ENCODE results near the gene ELOB.

DNA sequence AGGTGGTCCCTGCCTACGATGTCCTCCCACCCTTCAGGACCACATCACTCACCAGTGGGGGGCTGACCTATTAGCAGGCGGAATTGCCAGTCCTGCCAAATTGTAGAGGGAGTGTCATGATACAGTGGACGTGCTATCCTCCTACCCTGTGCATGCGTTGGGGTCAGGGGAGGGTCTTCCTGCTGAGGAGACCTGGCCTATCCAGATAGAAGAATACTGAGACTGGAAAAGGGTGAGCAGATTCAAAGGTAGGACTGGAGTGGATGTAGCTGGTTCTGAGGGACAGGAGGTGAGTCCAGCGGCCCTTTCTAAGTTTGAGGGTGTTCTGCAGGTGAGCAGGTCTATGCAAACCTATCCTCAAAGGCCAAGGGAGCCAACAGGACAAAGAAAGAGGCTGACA is 29.2 kb upstream of the ELOB start:
- no peak for TF ChIP-seq POLR2A (IDR thresholded peaks at IDR 0.05)
- TF ChIP-seq, protein P1, sequence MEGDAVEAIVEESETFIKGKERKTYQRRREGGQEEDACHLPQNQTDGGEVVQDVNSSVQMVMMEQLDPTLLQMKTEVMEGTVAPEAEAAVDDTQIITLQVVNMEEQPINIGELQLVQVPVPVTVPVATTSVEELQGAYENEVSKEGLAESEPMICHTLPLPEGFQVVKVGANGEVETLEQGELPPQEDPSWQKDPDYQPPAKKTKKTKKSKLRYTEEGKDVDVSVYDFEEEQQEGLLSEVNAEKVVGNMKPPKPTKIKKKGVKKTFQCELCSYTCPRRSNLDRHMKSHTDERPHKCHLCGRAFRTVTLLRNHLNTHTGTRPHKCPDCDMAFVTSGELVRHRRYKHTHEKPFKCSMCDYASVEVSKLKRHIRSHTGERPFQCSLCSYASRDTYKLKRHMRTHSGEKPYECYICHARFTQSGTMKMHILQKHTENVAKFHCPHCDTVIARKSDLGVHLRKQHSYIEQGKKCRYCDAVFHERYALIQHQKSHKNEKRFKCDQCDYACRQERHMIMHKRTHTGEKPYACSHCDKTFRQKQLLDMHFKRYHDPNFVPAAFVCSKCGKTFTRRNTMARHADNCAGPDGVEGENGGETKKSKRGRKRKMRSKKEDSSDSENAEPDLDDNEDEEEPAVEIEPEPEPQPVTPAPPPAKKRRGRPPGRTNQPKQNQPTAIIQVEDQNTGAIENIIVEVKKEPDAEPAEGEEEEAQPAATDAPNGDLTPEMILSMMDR (IDR thresholded peaks at IDR 0.05 in 4 of 5, conservative IDR thresholded peaks at IDR 0.05 in 1 of 5): no peak
